ENCODE measurements around the gene KCTD3.

The KCTD3 gene

GRCh38 chr1:215543191-215543606 lies 23.9 kb upstream of the KCTD3 start:
- TF ChIP-seq CTCF (IDR thresholded peaks at IDR 0.05; ENCODE audit: low read depth, low read length) = no peak
- no peak for DNase-seq (ENCODE audit: extremely low read depth, low read depth)

- DNase-seq (ENCODE audit: extremely low read depth, low read depth) = no peak
- no peak for TF ChIP-seq CTCF (IDR thresholded peaks at IDR 0.05; ENCODE audit: low read depth, low read length)
Measured at GRCh38 chr1:215543806-215544205, 23.3 kb upstream of the KCTD3 start.

- DNase-seq (ENCODE audit: extremely low read depth, low read depth) = no peak
- TF ChIP-seq CTCF (IDR thresholded peaks at IDR 0.05; ENCODE audit: low read depth, low read length) = no peak
Measured at GRCh38 chr1:215544566-215544965, 22.5 kb upstream of the KCTD3 start.

- DNase-seq (ENCODE audit: extremely low read depth, low read depth) = no peak
- no peak for TF ChIP-seq CTCF (IDR thresholded peaks at IDR 0.05; ENCODE audit: low read depth, low read length)
Measured at GRCh38 chr1:215545096-215545495, 22.0 kb upstream of the KCTD3 start.

GRCh38 chr1:215547011-215547410 lies 20.1 kb upstream of the KCTD3 start:
- TF ChIP-seq CTCF (IDR thresholded peaks at IDR 0.05; ENCODE audit: low read depth, low read length) = no peak

GRCh38 chr1:215551806-215552205 lies 15.3 kb upstream of the KCTD3 start:
- no peak for TF ChIP-seq CTCF (IDR thresholded peaks at IDR 0.05; ENCODE audit: low read depth, low read length)
- DNase-seq (ENCODE audit: extremely low read depth, low read depth) = no peak

More at GRCh38 chr1:215547011-215547410, 20.1 kb upstream of the KCTD3 start:
- no peak for DNase-seq (ENCODE audit: extremely low read depth, low read depth)

GRCh38 chr1:215554865-215555264 lies 12.2 kb upstream of the KCTD3 start:
- no peak for TF ChIP-seq CTCF (IDR thresholded peaks at IDR 0.05; ENCODE audit: low read depth, low read length)
- DNase-seq (ENCODE audit: extremely low read depth, low read depth) = no peak

Measured in AG09319 (cell line).